Central memory CD4-positive, alpha-beta T cell (primary cell): ENCODE results near the gene SLC24A4.

Source experiments
- DNase-seq: peaks from one replicate; pipeline ENCODE4 v3.0.0; 2022
- total RNA-seq, 3 experiments: gene quantifications; one replicate each; lab custom pipeline; 2026; lab: John Stamatoyannopoulos, UW

Gene SLC24A4
- 0 reads per million in 3 experiments for total RNA-seq

DNA sequence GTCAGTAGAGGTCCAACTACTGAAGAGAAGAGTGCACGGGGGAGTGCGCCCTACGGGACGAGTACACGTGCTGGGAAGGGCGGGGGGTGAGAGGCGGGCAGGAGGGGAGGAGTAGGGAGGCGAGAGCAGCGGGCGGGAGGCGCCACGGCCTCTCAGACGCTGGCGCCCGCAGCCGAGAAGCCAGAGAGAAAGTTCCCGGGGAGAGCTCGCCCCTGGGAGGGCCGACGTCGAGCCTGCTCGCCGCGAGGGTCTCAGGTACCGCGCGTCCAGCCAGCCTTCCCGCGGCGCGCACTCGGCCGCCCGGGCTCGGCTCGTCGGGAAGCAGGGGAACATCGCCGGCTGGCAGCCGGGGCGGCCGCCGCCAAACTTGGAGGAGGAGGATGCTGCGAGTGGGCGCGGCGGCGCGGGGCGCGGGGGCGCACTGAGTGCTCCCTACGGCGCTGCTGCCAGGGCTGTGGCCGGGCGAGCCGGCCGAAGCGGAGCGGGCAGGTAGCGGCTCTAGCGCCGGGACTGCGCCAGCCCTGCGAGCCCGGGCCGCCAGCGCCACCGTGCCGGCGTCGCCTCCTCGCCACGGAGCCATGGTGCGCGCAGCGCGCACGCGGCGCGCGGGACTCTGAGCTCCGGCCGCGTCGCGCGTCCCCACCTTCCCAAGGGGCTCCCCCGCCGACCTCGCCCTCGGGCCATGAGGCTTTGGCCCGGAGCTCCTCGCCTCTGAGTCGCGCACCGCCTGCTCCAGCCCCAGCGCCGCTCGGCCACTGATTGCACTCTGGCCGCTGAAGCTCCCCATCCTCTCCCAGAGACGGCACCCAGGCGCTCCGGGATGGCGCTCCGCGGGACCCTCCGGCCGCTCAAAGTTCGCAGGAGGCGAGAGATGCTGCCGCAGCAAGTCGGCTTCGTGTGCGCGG is at the start of gene SLC24A4:
SLC24A4 (plus strand) TSS at position 155 of the 905 bp plus-strand sequence; CDS start at position 821, 666 bp downstream.
- DNase-seq: no peak

DNA sequence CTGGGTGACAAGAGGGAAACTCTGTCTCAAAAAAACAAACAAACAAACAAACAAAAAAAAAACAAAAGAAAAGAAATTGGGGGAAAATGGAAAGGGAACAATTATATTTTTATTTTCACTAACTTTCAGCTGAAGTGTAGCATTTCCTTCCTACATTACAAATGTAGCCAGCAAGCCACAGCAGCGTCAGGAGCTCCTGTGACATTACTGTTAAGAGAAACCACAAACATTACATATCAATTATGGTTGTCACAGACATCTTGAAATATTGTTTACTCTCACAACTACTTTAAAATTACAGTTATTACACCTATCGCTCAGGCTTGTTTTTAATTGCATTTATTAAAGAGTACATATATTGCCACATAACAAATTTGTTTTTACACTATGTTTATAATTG is 49.8 kb upstream of the SLC24A4 start:
- no peak for DNase-seq

- DNase-seq: no peak
These were observed 48.9 kb upstream of the SLC24A4 start for GRCh38 chr14:92274055-92274454.

GRCh38 chr14:92276074-92276473 is 46.9 kb upstream of the SLC24A4 start:
- no peak for DNase-seq

DNA sequence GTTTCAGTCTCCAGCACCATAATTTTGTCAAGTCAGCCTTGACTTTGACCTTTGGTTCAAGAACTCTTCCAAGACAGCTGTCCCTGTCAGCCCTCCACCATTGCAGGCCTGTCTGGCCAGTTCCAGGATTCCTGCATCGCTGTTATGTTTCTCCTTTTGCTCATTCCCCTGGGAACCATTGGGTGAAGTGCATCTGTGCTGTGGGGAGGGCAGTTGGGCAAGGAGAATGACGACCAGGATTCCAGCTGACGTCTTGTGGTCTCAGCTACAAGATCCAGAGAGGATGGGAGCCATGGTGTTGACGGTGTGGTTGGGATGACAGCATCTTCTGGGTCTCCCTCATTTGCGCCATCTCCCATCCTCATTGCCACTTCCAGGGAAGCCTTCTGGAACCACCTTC is 45.9 kb upstream of the SLC24A4 start:
- DNase-seq: no peak

DNA sequence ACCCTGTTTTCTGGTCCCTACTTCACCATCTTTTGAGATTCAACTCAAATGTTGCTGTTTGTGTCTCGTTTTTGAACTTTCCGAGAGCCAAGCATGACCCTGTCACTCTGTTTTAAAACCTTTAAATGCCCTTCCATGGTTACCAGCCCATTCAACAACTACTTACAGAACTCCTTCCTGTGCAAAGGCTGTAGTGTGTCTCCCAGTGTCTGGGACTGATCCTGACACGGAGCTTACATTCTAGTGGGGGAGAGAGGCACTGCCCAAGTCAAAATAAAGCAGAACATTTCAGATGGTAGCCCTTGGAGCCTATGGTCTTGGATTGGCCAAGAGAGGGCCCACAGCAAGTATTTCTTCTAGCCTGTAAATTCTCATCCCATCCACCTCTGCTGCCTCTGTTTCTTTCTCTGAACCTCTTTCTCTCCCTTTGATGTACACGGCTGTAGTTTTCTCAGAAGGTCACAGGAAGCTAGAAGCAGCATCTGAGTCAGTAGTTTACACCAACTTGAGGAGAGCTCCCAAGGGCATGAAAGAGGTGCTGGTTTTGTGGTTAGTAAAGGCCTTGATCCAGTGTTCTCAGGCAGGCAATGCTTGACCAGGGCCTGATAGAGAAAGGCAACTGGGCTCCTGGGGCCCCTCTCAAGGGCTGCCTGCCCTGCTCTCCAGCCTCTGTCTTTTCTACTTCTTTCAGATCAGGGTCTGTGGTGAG is 42.3 kb upstream of the SLC24A4 start:
- DNase-seq: no peak

DNA sequence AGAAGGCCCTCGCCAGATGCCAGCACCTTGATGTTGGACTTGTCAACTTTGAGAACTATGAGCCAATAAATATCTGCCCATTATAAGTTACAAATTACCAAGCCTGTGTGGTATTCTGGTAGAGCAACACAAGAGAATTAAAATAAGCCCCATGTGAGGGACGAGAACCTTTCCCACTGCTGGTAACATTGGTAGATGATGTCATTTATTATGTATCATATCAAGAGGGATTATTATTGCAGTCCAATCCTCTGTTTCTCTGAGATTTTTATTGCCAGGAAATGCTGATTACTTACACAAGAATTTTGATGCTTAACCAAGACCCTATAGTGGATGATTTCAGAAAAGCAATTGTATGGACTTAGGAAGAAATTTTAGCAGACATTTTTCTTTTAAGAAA is 40.3 kb upstream of the SLC24A4 start:
- DNase-seq: no peak

DNA sequence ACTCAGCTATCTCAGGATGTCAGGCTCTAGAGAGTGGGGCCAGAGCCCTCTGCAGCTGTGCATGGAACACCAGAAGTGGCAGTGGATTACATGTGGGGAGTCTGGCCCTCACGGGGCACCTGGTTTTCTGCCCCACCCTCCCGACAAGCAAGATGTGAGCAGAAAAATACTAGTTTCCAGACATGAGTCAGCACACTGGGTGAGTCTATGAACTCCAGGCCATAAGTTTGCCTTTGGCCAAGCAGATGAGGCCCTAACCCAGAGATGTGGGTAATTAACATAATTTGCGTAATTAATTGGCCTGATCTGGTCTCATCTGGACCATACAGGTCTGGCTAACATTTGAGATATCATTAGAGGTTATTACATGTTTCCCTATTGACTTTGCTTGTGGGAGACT is 37.7 kb upstream of the SLC24A4 start:
- DNase-seq: no peak

GRCh38 chr14:92287987-92288386 is 35.0 kb upstream of the SLC24A4 start:
- DNase-seq: no peak

DNA sequence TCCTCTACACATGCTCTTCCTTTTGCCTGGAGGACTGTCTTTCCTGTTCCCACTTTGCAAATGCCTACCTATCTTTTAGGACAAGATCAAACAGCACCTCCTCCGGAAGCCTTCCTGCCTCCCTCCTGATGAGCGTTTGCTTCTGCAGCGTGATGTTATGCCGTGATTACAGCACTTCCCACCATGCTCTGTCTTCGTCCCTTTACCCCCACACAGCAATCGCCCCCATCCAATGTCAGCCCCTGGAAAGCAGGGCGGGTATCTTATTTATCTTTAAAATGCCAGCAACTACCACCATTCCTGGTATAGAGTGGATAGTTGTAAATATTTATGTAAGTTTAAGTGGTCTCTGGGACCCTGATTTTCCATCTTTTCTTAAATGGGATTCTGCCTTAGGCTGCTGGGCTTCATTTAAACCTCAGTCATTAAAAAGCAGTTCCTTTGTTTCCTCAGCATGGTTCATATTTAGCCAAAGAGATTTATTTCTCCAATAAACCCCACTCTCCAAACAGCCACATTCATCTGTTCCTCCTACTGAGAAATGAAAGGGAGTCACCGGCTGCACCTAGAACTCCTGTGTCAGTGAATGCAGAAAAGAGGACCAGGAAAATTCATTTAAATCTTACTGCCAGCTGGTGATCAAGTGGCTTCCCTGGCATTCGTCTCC is 33.8 kb upstream of the SLC24A4 start:
- no peak for DNase-seq

DNA sequence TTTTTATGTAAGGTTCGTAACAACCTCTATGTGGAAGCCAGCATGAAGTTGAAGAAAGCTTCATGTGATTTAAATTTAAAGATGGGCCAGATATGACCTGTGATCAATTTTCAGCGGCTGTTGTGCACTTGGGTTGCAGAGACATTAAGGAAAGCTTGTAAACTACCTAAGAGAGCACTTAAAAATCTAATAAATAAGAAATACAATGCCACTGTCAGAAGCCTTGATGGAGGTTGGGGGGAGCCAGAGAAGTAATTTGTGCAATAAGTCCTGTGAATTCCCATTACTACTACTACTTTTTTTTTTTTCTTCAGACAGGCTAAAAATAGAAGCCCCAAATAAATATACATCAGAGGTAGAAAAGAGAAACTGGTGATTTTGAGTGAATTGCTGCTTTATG is 30.3 kb upstream of the SLC24A4 start:
- no peak for DNase-seq

DNA sequence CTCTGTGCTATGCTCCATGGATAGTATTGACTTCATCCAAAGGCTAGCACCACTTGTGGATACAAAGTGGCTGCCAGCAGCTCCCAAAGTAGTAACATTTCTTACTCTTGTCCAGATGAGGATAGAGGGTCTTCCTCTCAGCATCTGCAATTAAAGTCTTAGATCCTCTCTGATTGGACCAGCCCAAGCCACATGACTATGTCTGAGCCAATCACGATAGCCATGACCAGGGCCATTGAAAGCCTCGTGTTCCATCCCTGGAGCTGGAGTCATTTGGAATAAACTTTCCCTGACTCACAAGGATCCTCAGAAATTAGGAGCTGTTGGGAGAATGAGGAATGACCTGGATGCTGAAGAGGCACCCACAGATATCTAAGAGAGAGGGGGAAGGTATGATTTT is 28.5 kb upstream of the SLC24A4 start:
- no peak for DNase-seq

GRCh38 chr14:92297818-92298595 is 25.0 kb upstream of the SLC24A4 start:
- no peak for DNase-seq

DNA sequence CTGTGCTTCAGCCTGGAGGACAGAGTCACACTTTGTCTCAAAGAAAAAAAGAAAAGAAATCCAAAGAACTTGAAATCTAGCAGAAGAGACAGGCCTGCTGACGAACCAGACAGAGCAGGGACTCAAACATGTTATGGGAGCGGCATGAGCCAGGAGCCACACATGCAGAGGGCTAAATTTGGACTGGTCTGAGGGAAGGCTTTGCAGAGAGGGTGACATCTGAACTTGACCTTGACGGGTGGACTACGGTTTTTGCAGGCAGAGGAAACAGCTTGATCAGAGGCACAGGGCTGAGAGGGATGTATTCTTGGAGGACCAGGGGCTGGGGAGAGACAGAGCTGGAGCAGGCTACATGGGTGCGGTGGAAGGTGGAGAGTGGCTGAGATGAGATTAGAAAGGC is 20.5 kb upstream of the SLC24A4 start:
- DNase-seq: no peak

DNA sequence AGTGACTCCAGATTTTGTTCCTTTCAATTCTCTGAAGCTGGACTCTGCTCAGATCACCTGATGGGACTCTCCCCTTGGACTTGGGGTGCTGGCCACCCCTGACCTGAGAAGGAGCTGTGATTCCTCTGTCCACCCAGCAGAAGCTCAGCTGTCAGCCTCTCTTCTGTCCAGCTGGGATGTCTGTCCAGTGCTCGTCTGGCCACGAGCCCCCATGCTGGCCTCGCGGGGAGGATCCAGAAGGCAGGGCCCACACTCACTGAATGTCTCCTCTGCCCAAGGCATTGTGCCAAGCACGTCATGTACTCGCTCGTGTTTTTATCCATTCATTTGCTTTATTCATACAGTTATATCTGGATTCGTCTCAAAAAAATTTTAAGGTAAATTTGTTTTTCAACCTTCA is 14.2 kb upstream of the SLC24A4 start:
- DNase-seq: no peak

DNA sequence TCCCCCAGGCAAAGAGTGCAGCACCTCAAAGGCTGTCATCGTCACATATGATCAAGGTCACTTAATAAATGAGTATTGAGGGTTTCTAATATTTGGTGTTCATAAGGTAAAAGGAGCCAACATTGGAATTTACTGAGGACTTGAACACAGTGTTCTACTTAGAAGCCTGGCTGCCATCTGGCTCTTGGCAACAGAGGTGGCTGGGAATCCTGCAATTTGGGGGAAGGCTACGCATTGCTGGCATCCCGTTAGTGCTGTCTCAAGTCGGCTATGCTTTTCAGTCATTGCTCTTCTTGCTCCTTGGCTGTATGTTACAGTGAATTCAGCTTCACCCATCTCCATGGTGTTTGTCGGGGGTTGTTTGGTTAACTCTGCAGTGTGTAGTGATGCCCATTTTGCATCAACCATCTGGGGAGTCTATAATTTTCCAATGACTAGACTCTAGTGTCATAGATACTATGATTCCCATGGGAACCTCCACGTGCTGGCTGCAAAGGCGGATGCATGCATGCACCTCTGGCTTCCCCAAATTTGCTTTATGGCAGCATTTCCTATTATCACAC is 12.9 kb upstream of the SLC24A4 start:
- DNase-seq: no peak

- DNase-seq: no peak
These were observed 12.1 kb upstream of the SLC24A4 start for GRCh38 chr14:92310776-92311375.

- no peak for DNase-seq
These were observed 8.8 kb upstream of the SLC24A4 start for GRCh38 chr14:92314182-92314581.

DNA sequence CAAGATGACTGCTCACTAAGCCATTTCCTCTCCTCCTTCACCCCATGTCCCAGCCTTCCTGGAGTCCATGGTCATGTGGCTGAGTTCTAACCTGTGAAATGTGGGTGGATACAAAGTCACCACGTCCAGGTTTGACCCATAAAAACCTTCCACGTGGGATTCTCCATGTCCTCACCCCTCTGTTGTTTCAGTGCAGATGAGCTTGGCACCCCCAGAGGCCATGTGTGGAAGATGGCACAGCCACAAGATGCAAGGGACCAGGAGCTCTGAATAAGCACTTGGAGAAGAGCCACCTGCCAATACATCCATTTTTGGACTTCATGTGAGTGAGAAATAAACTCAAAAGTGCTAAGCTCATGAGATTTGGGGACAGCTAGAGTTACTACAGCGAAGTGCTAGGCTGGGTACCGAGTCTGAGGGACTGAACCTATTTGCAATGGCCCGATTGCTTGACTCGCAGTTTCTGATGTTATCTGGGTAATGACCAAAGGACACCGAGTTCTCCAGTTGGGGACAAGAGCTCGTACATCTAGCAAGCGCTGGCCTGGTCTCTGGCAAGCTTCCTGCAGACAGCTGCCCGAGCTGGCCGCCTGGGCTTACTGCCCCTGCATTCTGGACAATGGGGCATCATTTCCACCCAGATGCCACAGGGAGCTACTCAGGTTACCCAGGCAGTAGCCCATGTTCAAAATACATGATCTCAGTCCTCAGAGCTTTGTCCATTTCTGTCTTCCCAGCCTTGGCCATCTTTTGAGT is 7.7 kb upstream of the SLC24A4 start:
- DNase-seq: no peak

- no peak for DNase-seq
These were observed 6.8 kb upstream of the SLC24A4 start for GRCh38 chr14:92316176-92316575.

- no peak for DNase-seq
These were observed 6.0 kb upstream of the SLC24A4 start for GRCh38 chr14:92316937-92317336.
